Glomerular endothelial cell (primary cell): Measurements from ENCODE around the gene TRIO. TPM values are rescaled to one million over a fixed set of nuclear protein-coding genes. Genes with fewer than 3 reads are reported as not detected.
"Not testable (repeated sequence)": the region's sequence is repeated elsewhere in the genome, so short reads cannot be mapped to it uniquely, and the experiment has no call there.

Experiments used
- DNase-seq: peaks from one replicate; pipeline ENCODE4 v3.0.0-alpha.2; 2011; ENCODE audit warnings: low read depth, low spot score; ENCODE audit errors: extremely low read depth
- total RNA-seq: library from RNA; depleted of rRNA; stranded (reverse); fragments of >200 nt; gene quantifications from 2 replicates; pipeline ENCODE4 v1.2.3, GENCODE V29; 2015

TRIO gene
- total RNA-seq, 1 donor from 2014 or later: 304 TPM

GRCh38 chr5:14204785-14205321 is 61.7 kb downstream of the TRIO start:
- no peak for DNase-seq

- no peak for DNase-seq
Measured at GRCh38 chr5:14206028-14206725, 63.0 kb downstream of the TRIO start.

DNA sequence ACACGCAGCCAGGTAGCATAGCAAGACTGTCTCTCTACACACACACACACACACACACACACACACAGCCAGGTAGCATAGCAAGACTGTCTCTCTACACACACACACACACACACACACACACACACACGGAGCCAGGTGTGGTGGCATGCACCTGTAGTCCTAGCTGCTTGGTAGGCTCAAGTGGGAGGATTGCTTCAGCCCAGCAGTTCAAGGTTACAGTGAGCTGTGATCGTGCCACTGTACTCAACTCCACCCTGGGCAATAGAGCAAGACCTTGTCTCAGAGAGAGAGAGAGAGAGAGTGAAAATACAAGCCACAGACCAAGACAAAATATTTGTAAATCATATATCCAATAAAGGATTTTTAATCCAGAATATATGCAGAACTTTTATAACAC is 64.3 kb downstream of the TRIO start:
- not testable (repeated sequence) for DNase-seq

DNA sequence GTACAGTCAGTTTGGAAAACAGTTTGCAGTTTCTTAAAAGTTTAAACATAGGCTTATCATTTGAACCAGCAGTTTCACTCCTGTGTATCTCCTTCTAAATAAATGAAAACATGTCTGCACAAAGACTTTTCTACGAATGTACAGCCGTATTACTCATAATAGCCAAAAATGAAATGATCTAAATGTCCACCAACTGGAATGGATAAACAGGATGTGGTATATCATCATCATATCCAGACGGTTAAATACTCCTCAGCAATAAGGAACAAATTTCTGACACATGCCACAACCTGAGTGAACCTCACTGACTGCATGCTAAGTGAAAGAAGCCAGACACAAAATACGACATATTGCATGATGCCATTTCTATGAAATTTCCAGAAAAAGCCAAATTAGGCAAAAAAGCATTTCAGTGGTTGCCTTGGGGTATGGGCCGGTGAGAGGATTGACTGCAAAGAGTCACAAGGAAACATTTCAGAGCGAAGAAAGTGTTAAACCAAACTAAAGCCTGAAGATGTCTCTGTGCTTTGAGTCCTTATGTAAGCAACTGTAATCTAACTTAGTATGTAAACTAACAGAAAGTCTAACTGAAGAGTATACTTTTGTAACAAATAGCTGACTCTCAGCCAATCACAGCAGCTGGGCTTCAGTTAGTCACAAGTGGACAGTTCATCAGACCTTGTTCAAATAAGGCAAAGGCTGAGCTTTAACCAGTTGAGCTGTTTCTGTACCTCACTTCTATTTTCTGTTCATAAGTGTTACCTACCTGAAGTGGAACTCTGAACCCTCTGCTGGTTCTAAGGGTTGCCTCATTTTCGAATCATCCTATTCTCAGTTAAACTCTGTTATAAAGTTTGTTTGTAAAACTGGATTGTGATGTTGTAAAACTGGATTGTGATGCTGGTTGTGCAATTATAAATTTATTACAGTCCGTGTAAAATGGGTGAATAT is 65.2 kb downstream of the TRIO start:
- no peak for DNase-seq

DNA sequence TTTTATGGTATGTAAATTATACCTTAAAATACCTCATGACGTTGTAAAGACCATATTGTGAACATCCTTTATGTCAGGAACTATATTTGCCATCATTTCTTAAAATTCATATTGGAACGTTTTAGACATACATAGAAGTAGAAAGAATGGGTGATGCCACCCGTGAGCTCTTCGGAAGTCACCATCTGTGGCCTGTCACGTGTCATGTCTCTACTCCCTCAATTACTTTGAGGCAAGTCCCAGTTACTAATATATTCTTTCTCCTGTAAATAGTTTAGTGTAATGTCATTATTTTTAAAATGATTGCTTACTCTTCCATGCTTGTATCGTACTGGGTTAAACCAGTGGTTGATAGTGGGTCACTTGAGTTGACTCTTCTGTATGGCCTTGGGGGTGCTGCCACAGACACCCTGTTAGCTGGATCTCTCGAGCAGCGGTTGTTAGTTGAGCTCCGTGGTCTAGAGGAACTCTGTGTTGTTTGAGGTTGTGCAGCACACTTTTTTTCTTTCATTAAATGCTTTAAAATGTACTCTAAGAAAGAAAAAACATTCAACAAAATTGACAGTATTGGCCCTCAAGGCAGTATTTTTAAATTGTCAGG is 66.2 kb downstream of the TRIO start:
- no peak for DNase-seq

DNA sequence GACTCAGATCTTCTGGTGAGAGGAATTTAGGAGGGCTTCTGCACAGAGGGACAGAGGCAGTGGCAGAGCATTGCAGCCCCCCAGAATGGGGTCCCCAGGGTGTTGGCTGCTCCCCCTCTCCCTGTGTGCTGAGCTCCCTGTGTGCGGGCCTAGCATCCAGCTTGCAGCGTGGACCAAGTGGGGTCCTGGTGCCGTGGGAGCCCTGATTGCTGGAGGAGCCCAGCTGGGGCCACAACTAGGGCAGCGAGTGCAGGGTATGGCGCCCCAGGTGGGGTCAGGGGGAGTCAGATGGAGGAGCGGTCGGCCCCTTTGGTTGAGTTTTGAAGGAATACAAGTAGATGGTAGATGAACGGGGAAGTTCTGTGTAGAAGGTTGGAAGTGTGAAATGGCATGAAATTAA is 66.7 kb downstream of the TRIO start:
- DNase-seq: no peak

- DNase-seq: no peak
Measured at GRCh38 chr5:14210729-14211128, 67.6 kb downstream of the TRIO start.

GRCh38 chr5:14211818-14212803 is 69.0 kb downstream of the TRIO start:
- no peak for DNase-seq

DNA sequence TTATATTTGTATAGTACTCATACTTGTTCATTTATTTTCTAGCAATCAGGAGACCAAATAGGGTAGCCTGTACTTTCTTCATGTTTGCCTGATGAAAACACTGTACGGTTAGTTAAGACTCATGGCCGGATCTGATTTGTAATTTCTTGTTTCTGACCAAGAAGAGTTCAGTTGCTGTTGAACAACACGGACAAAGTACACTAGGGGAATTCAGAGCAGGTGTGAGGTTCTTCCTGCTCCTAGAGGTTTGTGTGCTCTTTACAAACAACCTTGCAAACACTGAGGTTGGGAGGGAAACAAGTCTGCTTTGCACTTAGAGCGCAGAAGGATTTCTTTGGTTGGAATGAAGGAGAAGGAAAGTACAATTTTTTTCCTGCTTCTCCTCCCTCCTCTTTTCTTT is 69.7 kb downstream of the TRIO start:
- DNase-seq: no peak

- DNase-seq: no peak
Measured at GRCh38 chr5:14213253-14213652, 70.1 kb downstream of the TRIO start.

GRCh38 chr5:14213813-14214585 is 70.9 kb downstream of the TRIO start:
- DNase-seq: no peak

GRCh38 chr5:14215901-14216300 is 72.8 kb downstream of the TRIO start:
- DNase-seq: no peak

DNA sequence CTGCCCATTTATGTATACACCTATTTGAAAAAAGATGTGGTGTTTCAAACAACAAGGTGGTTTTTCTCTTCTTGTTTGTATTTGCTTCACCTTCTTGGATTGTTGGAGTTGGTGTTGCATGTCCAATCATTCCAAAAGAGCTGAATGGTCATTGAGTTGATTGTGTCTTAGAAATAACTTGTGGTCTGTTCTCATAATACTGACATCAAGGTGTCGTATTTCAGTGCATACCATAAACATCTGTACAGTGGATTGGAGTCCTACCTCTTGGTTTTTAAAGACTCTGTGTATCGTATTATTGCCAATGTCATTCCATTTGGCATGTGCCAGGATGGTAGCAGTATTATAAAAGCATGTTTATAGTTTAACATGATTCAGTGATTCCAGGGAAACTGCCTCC is 73.2 kb downstream of the TRIO start:
- no peak for DNase-seq

DNA sequence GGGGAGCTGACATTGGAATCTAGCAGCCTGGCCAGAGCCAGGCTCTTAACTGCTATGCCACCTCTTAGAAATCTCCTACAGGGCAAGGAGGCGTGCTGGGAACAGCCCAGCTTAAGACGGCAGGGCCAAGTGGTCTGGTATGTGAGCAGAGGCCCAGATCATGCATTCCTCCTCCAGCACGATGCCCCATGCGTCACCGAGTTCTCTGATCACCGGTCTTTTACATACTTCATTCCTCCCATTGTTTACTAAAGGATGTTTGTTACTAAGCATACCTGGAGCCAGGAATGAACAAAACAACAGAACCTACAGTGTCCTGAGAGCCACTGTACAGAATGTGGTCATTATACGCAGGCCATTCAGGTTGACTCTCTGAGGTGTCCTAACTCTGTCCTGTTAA is 73.8 kb downstream of the TRIO start:
- no peak for DNase-seq

DNA sequence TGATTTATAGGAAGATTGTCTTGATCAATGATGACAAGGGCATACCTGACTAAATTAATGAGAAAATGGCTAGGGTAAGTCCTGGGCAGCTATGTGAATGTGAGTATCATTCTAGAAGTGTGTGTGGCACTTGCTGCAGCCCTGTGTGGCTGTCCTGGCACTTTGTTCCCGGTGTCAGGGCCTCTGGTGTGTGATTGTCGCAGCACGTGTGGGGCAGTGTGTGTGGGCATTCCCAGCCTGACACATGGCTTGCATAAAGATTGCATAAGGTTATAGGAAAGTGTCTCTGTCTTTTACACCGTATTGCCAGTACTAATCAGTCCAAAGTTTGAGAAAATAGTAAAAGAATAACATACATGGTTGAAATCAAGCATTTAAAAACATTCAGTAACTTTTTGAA is 74.4 kb downstream of the TRIO start:
- DNase-seq: no peak

DNA sequence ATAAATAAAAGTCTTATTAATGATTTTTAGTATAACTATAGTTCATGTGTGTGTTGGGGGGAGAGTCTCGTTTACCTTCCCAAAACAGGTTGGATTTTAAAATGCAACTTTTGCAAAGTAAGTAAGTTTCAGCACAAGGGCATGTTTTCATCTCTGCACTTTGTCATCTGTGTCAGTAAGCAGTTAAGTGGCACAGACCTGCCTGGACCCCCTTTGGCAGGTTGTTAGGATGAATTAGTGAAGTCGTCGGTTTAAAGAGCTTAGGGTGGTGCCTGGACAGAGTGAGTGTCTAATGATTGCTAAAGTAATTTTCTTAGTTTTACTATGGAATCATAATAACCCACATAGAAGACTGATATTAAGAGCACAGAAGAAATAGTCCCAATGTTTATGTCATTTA is 74.9 kb downstream of the TRIO start:
- no peak for DNase-seq

DNA sequence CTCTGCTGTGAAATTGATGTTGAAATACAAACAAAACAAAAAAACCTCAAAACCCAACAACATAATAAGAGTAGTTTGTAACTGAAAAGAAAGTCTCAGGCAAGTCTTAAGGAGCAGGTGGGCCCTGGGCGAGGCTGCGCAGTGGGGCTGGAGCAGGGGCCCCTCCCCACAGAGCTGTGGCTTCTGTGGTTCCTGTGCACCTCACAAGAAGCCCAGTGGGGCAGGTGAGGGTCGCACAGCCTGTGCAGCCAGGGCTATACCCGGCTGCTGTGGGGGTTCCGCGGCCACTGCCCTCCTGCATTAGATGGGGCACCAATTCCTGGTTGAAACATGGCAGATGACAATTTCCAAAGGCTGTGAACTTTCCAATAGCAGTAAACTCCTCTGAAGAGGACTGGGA is 75.3 kb downstream of the TRIO start:
- no peak for DNase-seq

GRCh38 chr5:14218897-14219573 is 75.9 kb downstream of the TRIO start:
- no peak for DNase-seq
